Measurements from ENCODE around the gene MRAS. TPM values are rescaled to one million over a fixed set of nuclear protein-coding genes. Genes with fewer than 3 reads are reported as not detected.
"Not testable (repeated sequence)": the region's sequence is repeated elsewhere in the genome, so short reads cannot be mapped to it uniquely, and the experiment has no call there.

Gene MRAS
- total RNA-seq, 4 donors from 2014 or later = 31.8 to 58.1 (median 51.8) TPM

DNA sequence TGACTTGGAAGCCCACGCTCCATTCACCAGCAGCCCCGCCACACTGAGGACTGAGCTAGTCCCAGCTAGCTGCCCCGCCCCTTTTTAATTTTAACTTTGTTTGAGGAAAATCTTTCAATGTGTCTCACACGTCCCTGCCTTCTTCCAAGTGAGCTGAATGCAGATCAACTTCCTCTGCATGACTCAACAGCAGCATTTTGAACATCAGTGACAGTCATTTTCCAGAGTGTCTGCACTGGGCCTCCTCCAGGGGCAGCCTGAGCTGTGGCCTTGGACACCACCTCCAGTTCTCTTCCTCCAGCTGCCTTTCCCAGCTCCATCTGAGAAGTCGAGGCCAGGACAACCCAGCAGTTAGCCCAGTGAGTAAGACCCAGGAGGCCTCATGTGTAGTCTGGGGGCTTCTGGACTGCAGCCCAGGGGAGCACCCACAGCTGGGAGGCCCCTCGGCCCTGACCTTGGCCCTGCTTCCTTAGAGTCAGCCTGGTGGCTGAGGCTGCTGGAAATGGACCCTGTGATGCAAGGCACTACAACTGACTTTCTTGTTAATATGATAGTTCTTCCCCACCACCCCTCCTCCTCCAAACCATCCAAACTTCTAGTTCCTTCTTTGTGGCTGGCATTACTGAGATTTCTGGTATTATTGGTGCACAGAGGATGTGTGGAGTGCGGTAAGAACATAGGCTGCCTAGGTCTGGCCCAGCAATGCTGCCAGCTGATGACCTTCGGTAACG lies 64.6 kb downstream of the MRAS start:
- Histone ChIP-seq H3K27me3 (peaks cover 17% of the 10 kb centered on the region), H3K27ac (no peak overlapping the region), H3K36me3 (no peaks in the 10 kb centered on the region), H3K9me3 (no peaks in the 10 kb centered on the region), H3K4me1 (peaks cover 0 to 4% (median 0%) of the 10 kb centered on the region in 3 donors), H3K4me3 (no peak overlapping the region)
- 61 to 67% methylated on average over 4 to 6 of the region's 9 CpGs for WGBS, 2 donors (ENCODE audit: low coverage in 1 of 2)
- TF ChIP-seq POLR2AphosphoS5 (IDR thresholded peaks at IDR 0.05) (no peak), POLR2A (IDR thresholded peaks at IDR 0.05) (no peak), EP300 (IDR thresholded peaks at IDR 0.05) (no peak)
- TF ChIP-seq, protein P1, sequence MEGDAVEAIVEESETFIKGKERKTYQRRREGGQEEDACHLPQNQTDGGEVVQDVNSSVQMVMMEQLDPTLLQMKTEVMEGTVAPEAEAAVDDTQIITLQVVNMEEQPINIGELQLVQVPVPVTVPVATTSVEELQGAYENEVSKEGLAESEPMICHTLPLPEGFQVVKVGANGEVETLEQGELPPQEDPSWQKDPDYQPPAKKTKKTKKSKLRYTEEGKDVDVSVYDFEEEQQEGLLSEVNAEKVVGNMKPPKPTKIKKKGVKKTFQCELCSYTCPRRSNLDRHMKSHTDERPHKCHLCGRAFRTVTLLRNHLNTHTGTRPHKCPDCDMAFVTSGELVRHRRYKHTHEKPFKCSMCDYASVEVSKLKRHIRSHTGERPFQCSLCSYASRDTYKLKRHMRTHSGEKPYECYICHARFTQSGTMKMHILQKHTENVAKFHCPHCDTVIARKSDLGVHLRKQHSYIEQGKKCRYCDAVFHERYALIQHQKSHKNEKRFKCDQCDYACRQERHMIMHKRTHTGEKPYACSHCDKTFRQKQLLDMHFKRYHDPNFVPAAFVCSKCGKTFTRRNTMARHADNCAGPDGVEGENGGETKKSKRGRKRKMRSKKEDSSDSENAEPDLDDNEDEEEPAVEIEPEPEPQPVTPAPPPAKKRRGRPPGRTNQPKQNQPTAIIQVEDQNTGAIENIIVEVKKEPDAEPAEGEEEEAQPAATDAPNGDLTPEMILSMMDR (IDR thresholded peaks at IDR 0.05) = no peak
- no peak for ATAC-seq

DNA sequence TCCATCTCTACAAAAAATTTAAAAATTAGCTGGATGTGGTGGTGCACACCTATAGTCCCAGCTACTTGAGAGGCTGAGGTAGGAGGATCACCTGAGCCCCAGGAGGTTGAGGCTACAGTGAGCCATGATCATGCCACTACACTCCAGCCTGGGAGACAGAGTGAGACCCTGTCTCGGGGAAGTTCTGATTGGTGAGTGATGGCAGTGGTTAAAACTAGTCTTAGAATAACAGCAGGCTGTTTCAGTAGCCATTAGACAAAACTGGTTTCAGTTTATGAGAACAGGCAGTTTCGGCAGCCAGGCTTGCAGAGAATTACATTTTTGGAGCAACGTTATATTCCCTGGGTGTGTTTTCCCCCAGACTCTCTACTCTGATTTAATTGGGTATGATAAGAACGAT lies 67.9 kb downstream of the MRAS start:
- ATAC-seq = not testable (repeated sequence)
- 83 to 89% methylated on average over 4 of the region's 4 CpGs for WGBS, 2 donors (ENCODE audit: low coverage in 1 of 2)

DNA sequence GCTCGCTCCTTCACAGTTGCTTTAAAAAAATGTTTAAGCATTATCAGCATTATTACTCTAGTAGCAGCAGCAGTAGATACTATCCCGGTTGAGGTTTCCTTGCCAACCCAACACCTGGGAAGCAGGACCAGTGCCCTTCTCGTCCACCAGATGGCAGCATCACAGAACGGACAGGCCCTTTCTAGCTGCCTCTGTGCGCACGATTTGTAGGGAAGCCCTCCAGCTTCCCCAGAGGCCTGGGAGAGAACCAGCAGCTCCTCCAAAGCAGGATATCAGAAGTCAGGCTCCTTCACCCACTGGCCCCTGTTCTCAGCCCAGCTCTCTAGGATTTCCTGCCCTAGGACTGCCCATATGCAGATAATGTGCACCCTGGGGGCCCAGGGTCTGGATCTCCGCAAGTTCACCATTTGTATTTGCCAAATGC lies 69.2 kb downstream of the MRAS start:
- no peaks in the 10 kb centered on the region for H3K36me3 ChIP-seq
- no peaks in the 10 kb centered on the region for H3K9me3 ChIP-seq
- H3K27me3 ChIP-seq = peaks cover 17% of the 10 kb centered on the region
- WGBS, 2 donors (ENCODE audit: low coverage in 1 of 2) = 0 to 17% methylated on average over 2 of the region's 7 CpGs
- H3K4me1 ChIP-seq = peaks cover 0 to 4% (median 0%) of the 10 kb centered on the region in 3 donors
- H3K4me3 ChIP-seq = no peak overlapping the region
- peak; percentile 84 for ATAC-seq
- H3K27ac ChIP-seq = no peak overlapping the region
- TF ChIP-seq, protein P1 (IDR thresholded peaks at IDR 0.05) = peak; percentile 77 to 93 (median 89)
- no peak for TF ChIP-seq POLR2AphosphoS5 (IDR thresholded peaks at IDR 0.05)

More for the DNA sequence above, 67.9 kb downstream of the MRAS start:
- H3K27ac ChIP-seq, H3K9me3 ChIP-seq, H3K4me3 ChIP-seq, H3K4me1 ChIP-seq, H3K36me3 ChIP-seq: not testable (repeated sequence)
- peaks cover 17% of the 10 kb centered on the region for H3K27me3 ChIP-seq

DNA sequence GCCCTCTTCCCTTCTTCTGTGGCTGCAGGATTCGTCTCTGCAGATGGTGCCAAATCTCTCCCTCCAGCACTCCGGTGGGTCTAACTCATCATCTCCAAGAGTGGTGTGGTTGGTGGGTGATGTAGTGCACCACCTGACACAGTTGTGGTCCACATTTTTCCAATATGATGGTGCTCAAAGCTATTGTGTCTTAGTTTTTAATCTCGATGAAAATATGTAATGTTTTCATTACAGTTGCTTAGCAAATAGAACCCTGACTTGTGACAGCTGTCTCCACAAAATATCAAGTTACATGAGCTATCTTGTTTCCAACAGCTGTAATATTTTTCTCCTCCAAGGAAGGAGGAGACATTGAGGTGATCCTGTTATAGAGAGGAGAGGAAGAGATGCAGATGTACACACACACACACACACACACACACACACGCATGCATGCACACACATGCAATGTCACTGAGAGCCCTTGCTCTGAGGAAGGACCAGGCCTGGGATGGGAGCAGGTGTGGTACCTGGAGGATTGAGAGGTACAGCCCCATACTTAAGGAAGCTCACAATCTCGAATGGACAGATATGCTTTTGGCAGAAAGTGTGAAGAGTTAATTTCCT lies 70.3 kb downstream of the MRAS start:
- Histone ChIP-seq H3K9me3 (no peaks in the 10 kb centered on the region), H3K4me3 (no peak overlapping the region), H3K27ac (no peak overlapping the region), H3K4me1 (peaks cover 0 to 4% (median 0%) of the 10 kb centered on the region in 3 donors), H3K27me3 (peaks cover 17% of the 10 kb centered on the region), H3K36me3 (no peaks in the 10 kb centered on the region)
- TF ChIP-seq EP300 (IDR thresholded peaks at IDR 0.05) = no peak
- no peak for TF ChIP-seq POLR2AphosphoS5 (IDR thresholded peaks at IDR 0.05)
- TF ChIP-seq POLR2A (IDR thresholded peaks at IDR 0.05) = no peak
- TF ChIP-seq, protein P1 (IDR thresholded peaks at IDR 0.05) = no peak
- ATAC-seq = no peak
- WGBS, 2 donors (ENCODE audit: low coverage in 1 of 2) = 39 to 76% methylated on average over 3 of the region's 5 CpGs

DNA sequence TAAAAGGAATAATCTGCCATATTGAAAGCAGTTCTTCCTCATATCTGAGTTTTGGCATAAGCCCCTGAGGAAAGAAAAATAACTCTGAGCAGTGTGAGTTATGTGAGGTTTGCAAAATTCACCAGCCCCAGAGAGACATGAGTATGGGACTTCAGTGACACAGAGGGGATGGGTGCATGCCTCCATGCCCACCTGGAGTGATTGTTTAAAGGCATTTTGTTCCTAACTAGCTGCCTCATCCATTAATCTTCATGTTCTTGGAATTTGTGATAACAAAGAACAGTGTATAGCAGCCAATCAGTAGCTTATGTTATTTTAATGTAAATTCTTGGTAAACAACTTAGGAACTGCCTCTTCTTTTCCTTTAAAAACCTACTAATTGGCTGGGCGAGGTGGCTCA lies 74.9 kb downstream of the MRAS start:
- H3K4me3 ChIP-seq = no peak overlapping the region
- H3K27ac ChIP-seq = no peak overlapping the region
- no peaks in the 10 kb centered on the region for H3K9me3 ChIP-seq
- no peaks in the 10 kb centered on the region for H3K36me3 ChIP-seq
- TF ChIP-seq POLR2A (IDR thresholded peaks at IDR 0.05) = no peak
- TF ChIP-seq, protein P1 (IDR thresholded peaks at IDR 0.05) = no peak
- TF ChIP-seq POLR2AphosphoS5 (IDR thresholded peaks at IDR 0.05) = no peak
- TF ChIP-seq EP300 (IDR thresholded peaks at IDR 0.05) = no peak
- no peaks in the 10 kb centered on the region for H3K27me3 ChIP-seq
- no peak for ATAC-seq
- WGBS, 2 donors (ENCODE audit: low coverage in 1 of 2) = 88% methylated on average over 1 of the region's 1 CpG; no CpG with 5 or more reads in 1 of the 2 donors
- no peaks in the 10 kb centered on the region for H3K4me1 ChIP-seq

Measured in gastroesophageal sphincter (tissue), 4 donors.